Myometrial cell (primary cell): Measurements from ENCODE around the gene MRPL17. TPM values are rescaled to one million over a fixed set of nuclear protein-coding genes. Genes with fewer than 3 reads are reported as not detected.

ENCODE experiments used
- total RNA-seq: library from RNA; depleted of rRNA; stranded (reverse); fragments of >200 nt; gene quantifications from 2 replicates; pipeline ENCODE4 v1.2.3, GENCODE V29; 2015

MRPL17 gene
- 89.4 and 114 TPM in 2 replicates for total RNA-seq

GRCh38 chr11:6682936-6683861, at the start of gene MRPL17:
Gene MRPL17, minus strand, starts transcription at chr11:6683340. Its CDS starts 44 bp downstream, at chr11:6683296.

GRCh38 chr11:6655790-6656583, 27.2 kb downstream of the MRPL17 start, which contains the start of gene DCHS1:
Gene DCHS1, minus strand, starts transcription at chr11:6655809. Its CDS starts 14,196 bp downstream, at chr11:6641613.

Other genes starting within 250 kb of the MRPL17 start
- not detected in 2 replicates for gene HPX, start 242.4 kb downstream of the MRPL17 start, total RNA-seq
- 12.8 and 26.5 TPM in 2 replicates for gene TRIM3, start 209.4 kb downstream of the MRPL17 start, total RNA-seq
- 87.0 and 106 TPM in 2 replicates for gene ARFIP2, start 202.0 kb downstream of the MRPL17 start, total RNA-seq
- gene TIMM10B, start 201.8 kb downstream of the MRPL17 start, total RNA-seq, result 53.2 and 55.1 TPM in 2 replicates
- 0.86 and 3.0 TPM in 2 replicates for gene DNHD1, start 186.1 kb downstream of the MRPL17 start, total RNA-seq
- gene RRP8, start 79.7 kb downstream of the MRPL17 start, total RNA-seq, result 6.1 and 16.3 TPM in 2 replicates
- gene ILK, start 79.6 kb downstream of the MRPL17 start, total RNA-seq, result 326 and 346 TPM in 2 replicates
- 65.6 and 79.6 TPM in 2 replicates for gene TAF10, start 71.1 kb downstream of the MRPL17 start, total RNA-seq
- 24.5 and 47.7 TPM in 2 replicates for gene TPP1, start 63.9 kb downstream of the MRPL17 start, total RNA-seq
- 11.8 and 12.8 TPM in 2 replicates for gene DCHS1, start 27.5 kb downstream of the MRPL17 start, total RNA-seq
- 0.18 and 0.29 TPM in 2 replicates for gene OR2AG2, start 88.6 kb upstream of the MRPL17 start, total RNA-seq
- gene OR2AG1, start 99.7 kb upstream of the MRPL17 start, total RNA-seq, result not detected in 2 replicates
- not detected in 2 replicates for gene OR6A2, start 116.3 kb upstream of the MRPL17 start, total RNA-seq
- not detected in 2 replicates for gene OR10A5, start 162.3 kb upstream of the MRPL17 start, total RNA-seq
- not detected in 2 replicates for gene OR10A2, start 179.7 kb upstream of the MRPL17 start, total RNA-seq
- not detected in 2 replicates for gene OR10A4, start 193.3 kb upstream of the MRPL17 start, total RNA-seq
- not detected in 2 replicates for gene OR2D2, start 209.2 kb upstream of the MRPL17 start, total RNA-seq
- gene OR2D3, start 237.7 kb upstream of the MRPL17 start, total RNA-seq, result not detected in 2 replicates
- gene ZNF215, start 243.1 kb upstream of the MRPL17 start, total RNA-seq, result 5.7 and 6.3 TPM in 2 replicates